ENCODE data around the gene BMP6. TPM values are rescaled to one million over a fixed set of nuclear protein-coding genes. Genes with fewer than 3 reads are reported as not detected.

The BMP6 gene
- polyA plus RNA-seq, 1 donor from 2014 or later = 2.4 TPM

- H2AFZ ChIP-seq (ENCODE audit: low read depth, low read length) = no peak overlapping the region
Observed at GRCh38 chr6:7825986-7826385, 100.1 kb downstream of the BMP6 start.

GRCh38 chr6:7827142-7827541, 101.2 kb downstream of the BMP6 start:
- Histone ChIP-seq H3K4me3 (ENCODE audit: low read length) (no peak overlapping the region), H3K4me2 (ENCODE audit: low read length) (no peak overlapping the region), H2AFZ (ENCODE audit: low read depth, low read length) (no peak overlapping the region), H3K79me2 (replicated peaks; ENCODE audit: insufficient read depth, low read length) (no peaks in the 10 kb centered on the region), H3F3A (ENCODE audit: insufficient read depth, low read length, poor library complexity, severe bottlenecking) (no peaks in the 10 kb centered on the region), H3K9me3 (ENCODE audit: low read length) (no peaks in the 10 kb centered on the region), H3K9ac (ENCODE audit: low read length) (no peak overlapping the region), H3K27ac (ENCODE audit: low read length) (no peak overlapping the region), H3K9me2 (ENCODE audit: insufficient read depth, low read length) (no peaks in the 10 kb centered on the region), H3K27me3 (ENCODE audit: insufficient read depth, low read depth, low read length) (no peaks in the 10 kb centered on the region), H3K36me3 (ENCODE audit: insufficient read depth, low read length) (no peaks in the 10 kb centered on the region), H4K20me1 (ENCODE audit: insufficient read depth) (no peaks in the 10 kb centered on the region)
- TF ChIP-seq SMC3 (conservative IDR thresholded peaks at IDR 0.05; ENCODE audit: poor library complexity) (no peak), MXI1 (conservative IDR thresholded peaks at IDR 0.05; ENCODE audit: poor library complexity, severe bottlenecking) (no peak), POLR2AphosphoS5 (IDR thresholded peaks at IDR 0.05) (no peak), CTCF (IDR thresholded peaks at IDR 0.05; ENCODE audit: poor library complexity, severe bottlenecking) (no peak), EZH2 (IDR thresholded peaks at IDR 0.05; ENCODE audit: borderline replicate concordance, insufficient read depth, low read length, poor library complexity, severe bottlenecking) (no peak), RAD21 (conservative IDR thresholded peaks at IDR 0.05) (no peak), EP300 (conservative IDR thresholded peaks at IDR 0.05; ENCODE audit: poor library complexity, severe bottlenecking) (no peak), TAF1 (IDR thresholded peaks at IDR 0.05; ENCODE audit: low read depth) (no peak)

More at GRCh38 chr6:7825986-7826385, 100.1 kb downstream of the BMP6 start:
- Histone ChIP-seq H3K4me3 (ENCODE audit: low read length) (no peak overlapping the region), H3K36me3 (ENCODE audit: insufficient read depth, low read length) (no peaks in the 10 kb centered on the region), H3K4me2 (ENCODE audit: low read length) (no peak overlapping the region), H3K27me3 (ENCODE audit: insufficient read depth, low read depth, low read length) (no peaks in the 10 kb centered on the region), H3K9ac (ENCODE audit: low read length) (no peak overlapping the region), H3K79me2 (replicated peaks; ENCODE audit: insufficient read depth, low read length) (no peaks in the 10 kb centered on the region), H3K27ac (ENCODE audit: low read length) (no peak overlapping the region), H4K20me1 (ENCODE audit: insufficient read depth) (no peaks in the 10 kb centered on the region), H3F3A (ENCODE audit: insufficient read depth, low read length, poor library complexity, severe bottlenecking) (no peaks in the 10 kb centered on the region), H3K9me2 (ENCODE audit: insufficient read depth, low read length) (no peaks in the 10 kb centered on the region), H3K9me3 (ENCODE audit: low read length) (no peaks in the 10 kb centered on the region)
- TF ChIP-seq RAD21 (conservative IDR thresholded peaks at IDR 0.05) (no peak), TAF1 (IDR thresholded peaks at IDR 0.05; ENCODE audit: low read depth) (no peak), MXI1 (conservative IDR thresholded peaks at IDR 0.05; ENCODE audit: poor library complexity, severe bottlenecking) (no peak), SMC3 (conservative IDR thresholded peaks at IDR 0.05; ENCODE audit: poor library complexity) (no peak), CTCF (IDR thresholded peaks at IDR 0.05; ENCODE audit: poor library complexity, severe bottlenecking) (no peak), REST (IDR thresholded peaks at IDR 0.05; ENCODE audit: borderline replicate concordance) (no peak), EP300 (conservative IDR thresholded peaks at IDR 0.05; ENCODE audit: poor library complexity, severe bottlenecking) (no peak), EZH2 (IDR thresholded peaks at IDR 0.05; ENCODE audit: borderline replicate concordance, insufficient read depth, low read length, poor library complexity, severe bottlenecking) (no peak), POLR2AphosphoS5 (IDR thresholded peaks at IDR 0.05) (no peak)

Data from neural cell (in vitro differentiated cells).